NCI-H146 (cell line): ENCODE measurements around the gene PDE2A.

Source experiments
- DNase-seq: peaks from one replicate; lab custom pipeline; 2025; lab: John Stamatoyannopoulos, UW

Gene PDE2A

GRCh38 chr11:72683782-72684200, 9.6 kb upstream of the PDE2A start:
- DNase-seq = peak; percentile 40

DNA sequence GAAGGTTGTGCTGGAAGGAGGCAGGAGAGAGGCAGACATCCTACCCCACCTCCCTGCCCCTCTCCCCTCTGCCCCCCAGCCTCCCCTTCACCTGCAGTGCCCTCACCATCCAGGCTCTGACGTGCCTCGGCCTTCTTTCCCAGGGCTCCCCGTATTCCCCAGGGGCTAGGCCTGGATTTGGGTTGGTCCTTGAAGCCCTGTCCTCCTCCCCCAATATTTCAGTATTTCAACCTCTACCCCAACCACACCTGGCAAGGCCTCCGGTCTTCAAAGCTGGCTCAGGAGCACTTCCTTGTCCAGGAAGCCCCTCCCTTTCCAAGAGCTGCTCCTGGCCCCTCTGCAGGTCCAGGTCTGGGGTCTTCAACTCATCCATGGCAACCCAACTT, 8.6 kb upstream of the PDE2A start:
- DNase-seq = no peak

- DNase-seq = no peak
Observed at GRCh38 chr11:72682238-72682857, 8.1 kb upstream of the PDE2A start.

DNA sequence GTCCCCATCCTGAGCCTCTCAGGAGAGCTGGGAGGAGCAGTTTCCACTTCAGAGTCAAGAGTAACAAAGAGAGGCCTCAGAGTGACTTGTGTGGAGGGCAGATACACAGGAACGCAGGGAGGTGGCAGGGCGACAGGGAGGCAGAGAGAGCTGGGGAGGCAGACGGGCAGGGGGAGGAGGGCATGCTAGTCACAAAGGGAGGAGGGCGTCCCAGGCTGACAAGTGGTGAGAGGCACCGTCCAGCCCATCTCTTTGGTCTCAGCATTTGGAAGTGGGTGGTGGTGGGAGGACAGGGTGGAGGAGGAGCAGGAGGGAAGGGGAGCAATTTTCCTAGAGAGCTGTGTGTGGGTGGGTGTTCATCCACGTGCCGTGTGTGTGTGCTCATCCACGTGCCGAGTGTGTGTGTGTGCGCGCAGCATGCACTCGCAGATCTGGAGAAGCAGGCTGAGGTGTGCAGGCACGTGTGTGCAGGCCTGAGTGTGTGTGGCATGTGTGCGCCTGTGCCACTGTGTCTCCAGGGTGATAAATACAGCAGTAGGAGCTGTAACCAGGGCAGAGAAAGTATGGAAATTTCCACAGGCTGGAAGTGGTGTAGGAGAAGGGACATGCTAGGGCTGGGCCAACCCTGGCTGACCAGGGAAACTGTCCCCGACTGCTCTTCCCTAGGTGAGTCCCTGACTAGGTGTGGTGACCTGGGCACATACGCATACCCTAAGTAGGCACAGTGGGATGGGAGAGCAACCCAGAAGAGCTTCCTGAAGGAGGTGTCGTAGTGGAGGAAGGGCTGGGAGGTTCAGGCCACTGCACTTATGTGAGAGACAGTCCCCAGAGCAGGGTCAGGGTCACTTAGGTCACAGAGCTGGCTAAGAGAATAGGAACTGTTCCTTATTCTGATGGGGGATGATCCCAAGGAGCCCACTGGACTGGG, 7.3 kb upstream of the PDE2A start:
- DNase-seq = no peak

GRCh38 chr11:72680624-72681158, 6.5 kb upstream of the PDE2A start:
- no peak for DNase-seq

GRCh38 chr11:72679869-72680268, 5.6 kb upstream of the PDE2A start:
- no peak for DNase-seq

DNA sequence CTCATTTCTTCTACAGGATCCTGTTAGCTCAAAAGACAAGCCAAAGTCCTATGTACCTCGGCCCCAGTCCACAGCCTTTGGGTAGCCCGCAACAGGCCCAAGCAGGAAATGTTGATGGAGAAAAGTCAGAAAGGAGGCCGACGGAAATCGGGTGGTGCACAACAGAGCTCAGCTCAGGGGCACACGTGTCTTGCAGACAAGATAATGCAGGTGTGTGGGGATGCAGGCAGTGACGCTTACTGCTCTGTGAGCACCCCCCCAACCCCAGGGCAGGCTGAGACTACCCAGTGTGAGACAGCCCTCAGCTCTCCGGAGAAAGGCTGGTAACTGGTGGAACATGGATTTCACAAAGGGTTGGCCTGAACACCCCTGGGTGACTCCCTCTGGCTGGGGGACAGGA, 4.3 kb upstream of the PDE2A start:
- no peak for DNase-seq

DNA sequence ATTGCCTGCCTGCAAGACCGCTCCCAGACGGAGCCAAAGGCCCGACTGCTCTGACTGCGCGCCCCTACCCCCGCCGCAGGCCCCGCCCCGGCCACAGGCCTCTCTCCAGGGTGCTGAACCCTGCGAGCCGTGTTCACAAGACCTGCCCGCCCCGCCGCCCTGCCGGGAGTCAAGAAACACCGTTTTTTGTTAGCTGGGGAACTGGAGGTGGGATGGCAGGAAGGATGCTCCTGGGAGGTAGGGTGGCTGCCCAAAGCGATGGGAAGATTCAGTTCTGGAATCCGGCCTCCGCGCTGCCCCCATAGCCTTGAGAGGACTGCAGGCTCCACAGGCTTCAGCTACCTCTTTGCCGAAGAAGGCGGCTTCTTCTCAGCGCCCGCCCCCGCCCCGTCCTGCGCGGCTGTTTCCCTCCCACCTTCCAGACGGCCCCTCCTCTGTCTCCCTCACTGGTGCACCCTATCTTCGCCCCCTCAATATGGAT, 2.7 kb upstream of the PDE2A start:
- peak; percentile 17 for DNase-seq

- DNase-seq = no peak
Observed at GRCh38 chr11:72675221-72675620, 999 bp upstream of the PDE2A start.

GRCh38 chr11:72673284-72673942, 809 bp downstream of the PDE2A start:
- DNase-seq = no peak

DNA sequence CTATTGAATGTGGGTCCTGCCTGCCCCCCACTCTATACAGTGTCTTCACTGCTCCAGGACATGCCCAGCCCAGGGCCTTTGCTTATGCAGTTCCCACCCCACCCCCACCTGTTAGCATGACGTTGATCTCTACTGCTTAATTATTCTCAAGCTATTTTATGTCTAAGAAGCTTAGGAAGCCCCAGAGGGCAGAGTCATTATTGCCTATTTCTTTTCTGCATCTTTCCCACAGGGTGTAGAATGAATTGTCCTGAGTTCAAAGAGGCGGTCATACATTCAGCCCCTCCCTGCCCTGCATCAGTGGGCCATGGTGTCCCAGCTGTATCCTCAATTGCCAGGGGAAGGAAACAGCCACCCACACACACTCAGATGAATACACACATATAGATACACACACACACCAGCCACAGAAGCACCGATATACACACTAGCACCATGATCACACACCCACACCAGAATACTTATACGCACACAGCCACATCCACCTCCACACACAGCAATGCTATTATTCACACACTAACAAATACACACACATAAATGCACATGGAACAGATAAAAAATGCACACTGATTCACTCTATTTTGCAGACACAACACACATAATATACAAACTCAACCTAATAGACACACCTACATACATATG, 1.5 kb downstream of the PDE2A start:
- no peak for DNase-seq

DNA sequence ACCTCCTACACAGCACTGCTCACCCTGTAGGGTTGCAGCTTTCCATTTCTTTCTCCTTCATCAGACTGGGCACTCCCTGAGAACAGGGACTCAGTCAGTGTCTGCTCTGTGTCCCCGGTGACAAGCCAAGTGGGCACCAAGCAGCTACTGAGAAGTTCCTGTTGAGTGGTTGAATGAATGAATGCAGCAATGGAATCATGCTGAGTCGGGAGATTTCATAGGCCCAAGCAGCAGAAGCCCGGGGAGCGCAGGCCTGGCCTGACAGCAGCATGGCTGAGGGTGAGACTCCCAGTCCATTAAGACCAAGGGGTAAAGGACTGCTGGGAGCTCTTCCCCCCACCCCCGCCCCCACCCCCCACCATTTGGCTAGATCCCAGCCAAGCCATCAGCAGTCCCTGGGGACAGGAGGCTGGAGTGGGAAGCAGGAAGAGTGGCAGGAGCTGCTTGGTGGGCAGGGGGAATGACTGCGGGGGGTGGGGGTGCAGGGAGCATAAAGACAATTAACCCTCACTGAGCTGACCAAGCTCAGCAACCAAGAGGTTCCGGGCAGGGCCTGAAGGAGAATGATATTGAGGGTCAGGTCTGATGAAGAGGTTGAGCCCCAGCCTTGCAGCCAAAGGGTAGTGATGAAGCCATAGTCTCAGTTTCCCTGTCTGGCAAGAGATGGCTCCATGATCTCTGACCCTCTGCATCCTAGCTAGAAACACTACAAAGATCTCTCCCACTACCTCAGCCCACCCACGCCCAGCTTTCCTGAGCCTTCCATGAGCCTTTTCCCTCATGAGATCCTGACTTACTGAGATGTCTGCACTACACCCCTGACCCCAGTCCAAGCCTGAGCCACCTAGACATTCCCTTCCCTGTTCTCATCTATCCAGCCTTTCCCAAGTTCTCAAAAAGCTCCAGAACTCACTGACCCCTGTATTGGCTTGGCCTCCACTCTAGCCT, 2.8 kb downstream of the PDE2A start:
- no peak for DNase-seq

DNA sequence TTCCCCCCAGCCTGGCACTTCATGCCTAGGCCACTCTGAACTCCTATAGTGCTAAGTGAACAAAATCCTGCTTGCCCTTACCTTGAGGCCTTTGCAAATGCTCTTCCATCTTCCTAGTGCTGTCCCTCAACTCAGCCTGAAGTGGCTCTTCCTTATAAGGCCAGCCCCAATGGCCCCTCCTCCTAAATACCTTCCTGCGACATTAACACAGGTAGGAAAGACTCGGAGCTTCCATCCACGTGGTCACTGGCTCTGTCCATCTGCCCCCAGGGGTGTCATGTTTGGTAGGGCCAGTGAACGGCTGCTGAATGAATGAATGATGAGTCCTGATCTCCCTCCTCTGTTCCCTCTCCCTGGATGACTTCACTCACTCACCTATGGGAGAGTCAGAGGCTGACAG, 4.2 kb downstream of the PDE2A start:
- peak; percentile 9 for DNase-seq

DNA sequence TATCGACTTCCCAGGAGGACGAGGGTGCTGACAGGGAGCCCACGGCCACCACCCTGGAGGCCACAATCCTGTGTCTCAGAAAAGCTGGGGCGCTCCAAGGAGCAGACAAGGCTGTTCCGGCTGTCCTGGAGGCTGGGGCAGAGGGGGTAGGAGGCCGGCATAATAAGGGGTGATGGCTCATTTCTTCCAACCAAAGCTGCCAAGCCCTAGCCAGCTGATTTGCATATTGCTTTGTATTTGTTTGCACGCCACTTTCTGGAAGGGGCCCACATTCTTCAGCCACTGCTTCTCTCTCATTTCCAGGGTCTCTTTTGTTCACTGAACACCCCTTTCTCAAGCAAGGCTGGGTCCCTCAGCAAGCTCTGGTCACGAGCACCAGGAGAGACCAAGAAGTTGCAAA, 4.7 kb downstream of the PDE2A start:
- no peak for DNase-seq

- DNase-seq = no peak
Observed at GRCh38 chr11:72668629-72669347, 5.4 kb downstream of the PDE2A start.

- no peak for DNase-seq
Observed at GRCh38 chr11:72665911-72666472, 8.2 kb downstream of the PDE2A start.

- DNase-seq = no peak
Observed at GRCh38 chr11:72662036-72662435, 12.2 kb downstream of the PDE2A start.

DNA sequence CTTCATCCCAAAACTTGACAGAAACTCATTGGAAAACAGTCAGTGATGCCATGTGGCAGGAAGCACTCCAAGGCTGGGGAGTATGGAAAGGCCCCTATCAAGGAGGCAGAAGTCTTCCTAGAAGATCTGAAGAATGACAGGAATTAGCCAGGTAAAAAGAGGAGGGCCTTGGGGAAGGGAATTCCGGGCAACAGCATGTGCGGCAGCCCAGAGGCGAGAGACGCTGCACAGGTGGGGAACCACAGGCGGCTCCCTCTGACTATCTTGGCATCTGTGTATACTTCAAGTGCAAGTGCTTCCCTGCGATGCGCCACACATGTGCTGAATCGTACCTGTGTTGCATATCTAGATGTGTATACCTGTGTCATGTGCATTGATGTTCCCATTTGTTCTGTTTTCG, 12.7 kb downstream of the PDE2A start:
- no peak for DNase-seq

- no peak for DNase-seq
Observed at GRCh38 chr11:72658989-72659640, 15.1 kb downstream of the PDE2A start.
